K562 (cell line): ENCODE measurements around the gene MYOM3. TPM values are rescaled to one million over a fixed set of nuclear protein-coding genes. Genes with fewer than 3 reads are reported as not detected.

Source experiments
- BMI1 ChIP-seq: fragments of 150-350 bp; IDR thresholded peaks from 2 replicates; pipeline ENCODE4 v1.6.1; 2014; ENCODE audit warnings: low read length
- CREB1 ChIP-seq, 2 experiments: sonication (generic) in 1 of 2; formaldehyde crosslinking in 1 of 2; IDR thresholded peaks; 2 replicates each; pipeline versions ENCODE4 v1.6.1 to v1.8.0; 2012 to 2022; ENCODE audit warnings: inconsistent platforms in 1 of 2, mild to moderate bottlenecking in 1 of 2, missing genetic modification reagents in 1 of 2, moderate library complexity in 1 of 2
- CXXC5 ChIP-seq: fragments of 250-450 bp; sonication (Bioruptor Pico); IDR thresholded peaks from 2 replicates; pipeline ENCODE4 v1.8.0; 2022; ENCODE audit warnings: inconsistent platforms, mild to moderate bottlenecking, moderate library complexity
- EZH2 ChIP-seq: IDR thresholded peaks from 2 replicates; pipeline ENCODE4 v1.6.1; 2012; ENCODE audit warnings: low read depth, mild to moderate bottlenecking, inconsistent platforms, low read length, borderline replicate concordance
- FOXA1 ChIP-seq: fragments of 450-650 bp; IDR thresholded peaks from 2 replicates; pipeline ENCODE4 v1.6.1; 2016; ENCODE audit warnings: mild to moderate bottlenecking, borderline replicate concordance
- GABPB1 ChIP-seq: sonication (generic); formaldehyde crosslinking; IDR thresholded peaks from 2 replicates; pipeline ENCODE4 v1.8.0; 2022; ENCODE audit warnings: mild to moderate bottlenecking, missing genetic modification reagents
- KAT2B ChIP-seq: IDR thresholded peaks from one replicate; pipeline ENCODE4 v1.6.1; 2012; ENCODE audit warnings: low read depth, mild to moderate bottlenecking, control low read depth, inconsistent platforms, low read length, moderate library complexity
- KDM5B ChIP-seq: fragments of 200-600 bp; sonication (generic); IDR thresholded peaks from 2 replicates; pipeline ENCODE4 v1.6.1; 2012; ENCODE audit warnings: low read depth, mild to moderate bottlenecking, moderate library complexity, low read length, control low read depth, inconsistent platforms; ENCODE audit not compliant: insufficient replicate concordance
- MIER1 ChIP-seq: fragments of 450-650 bp; IDR thresholded peaks from 2 replicates; pipeline ENCODE4 v1.6.1; 2016; ENCODE audit warnings: antibody characterized with exemption, mild to moderate bottlenecking, low read depth
- POU5F1 ChIP-seq: fragments of 150-350 bp; IDR thresholded peaks from 2 replicates; pipeline ENCODE4 v1.6.1; 2014; ENCODE audit warnings: borderline replicate concordance, low read length, low read depth, mild to moderate bottlenecking; ENCODE audit not compliant: partially characterized antibody
- RCOR1 ChIP-seq, 2 experiments: IDR thresholded peaks; 2 replicates each; pipeline ENCODE4 v1.6.1; 2012; ENCODE audit warnings: low read depth in 2 of 2, low read length in 2 of 2, borderline replicate concordance in 1 of 2, improper control_type of control experiment in 1 of 2
- RUNX1 ChIP-seq: sonication (generic); IDR thresholded peaks from 2 replicates; pipeline ENCODE4 v1.6.1; 2016; ENCODE audit warnings: antibody characterized with exemption, low read depth
- SMAD4 ChIP-seq: fragments of 250-450 bp; sonication (Bioruptor Pico); conservative IDR thresholded peaks from 2 replicates; pipeline ENCODE4 v1.8.0; 2021; ENCODE audit warnings: inconsistent platforms, mild to moderate bottlenecking, moderate library complexity
- SMARCB1 ChIP-seq: IDR thresholded peaks from 2 replicates; pipeline ENCODE4 v1.6.1; 2011; ENCODE audit warnings: improper control_type of control experiment, low read depth; ENCODE audit not compliant: insufficient read length
- SREBF2 ChIP-seq: sonication (generic); formaldehyde crosslinking; IDR thresholded peaks from 2 replicates; pipeline ENCODE4 v1.4.0; 2020; ENCODE audit warnings: mild to moderate bottlenecking, missing genetic modification reagents
- TEAD1 ChIP-seq, 2 experiments: fragments of 450-650 bp in 1 of 2; sonication (generic) in 1 of 2; formaldehyde crosslinking; IDR thresholded peaks; 2 replicates each; pipeline versions ENCODE4 v1.4.0 to v1.8.0; 2020 to 2022; ENCODE audit warnings: mild to moderate bottlenecking in 2 of 2, missing genetic modification reagents in 1 of 2
- ZFP30 ChIP-seq: fragments of 250-450 bp; sonication (Bioruptor Pico); IDR thresholded peaks from 2 replicates; pipeline ENCODE4 v1.8.0; 2022; ENCODE audit warnings: moderate library complexity, mild to moderate bottlenecking, inconsistent platforms, borderline replicate concordance
- ZFX ChIP-seq: sonication (generic); formaldehyde crosslinking; IDR thresholded peaks from 2 replicates; pipeline ENCODE4 v1.8.0; 2022; ENCODE audit warnings: mild to moderate bottlenecking, missing genetic modification reagents, moderate library complexity
- ZNF133 ChIP-seq: fragments of 250-450 bp; sonication (Bioruptor Pico); IDR thresholded peaks from 2 replicates; pipeline ENCODE4 v1.4.0; 2020; ENCODE audit warnings: mild to moderate bottlenecking
- ZNF311 ChIP-seq: fragments of 250-450 bp; sonication (Bioruptor Pico); IDR thresholded peaks from 2 replicates; pipeline ENCODE4 v1.4.0; 2020; ENCODE audit warnings: mild to moderate bottlenecking, moderate library complexity
- ZNF764 ChIP-seq: fragments of 250-450 bp; sonication (Bioruptor Pico); IDR thresholded peaks from 2 replicates; pipeline ENCODE4 v1.4.0; 2020; ENCODE audit warnings: low read depth, mild to moderate bottlenecking, moderate library complexity
- ZNF778 ChIP-seq: fragments of 450-650 bp; formaldehyde crosslinking; IDR thresholded peaks from 2 replicates; pipeline ENCODE4 v1.4.0; 2020; ENCODE audit warnings: mild to moderate bottlenecking, moderate library complexity
- polyA plus RNA-seq, 8 experiments: library from polyadenylated mRNA; depleted of rRNA in 4 of 8; stranded (reverse) in 5 of 8; unstranded in 3 of 8; fragments of >200 nt; fragmentation: Nextera tagmentation in 2 of 8; fragmentation: Illumina TruSeq in 1 of 8; extraction: Ambion mirVana in 2 of 8; extraction: Trizol in 1 of 8; gene quantifications; 2 replicates each; pipeline versions ENCODE4 v1.2.1 to v1.2.3, GENCODE V29; 2011 to 2014; ENCODE audit warnings: inconsistent platforms in 1 of 8, missing spikeins in 1 of 8
- total RNA-seq, 7 experiments: library from RNA; depleted of rRNA in 6 of 7; stranded (reverse); fragments of >200 nt in 6 of 7; fragmentation: Illumina TruSeq in 2 of 7; extraction: Trizol in 2 of 7; gene quantifications; 2 replicates each; pipeline versions ENCODE4 v1.2.1 to v1.2.3, GENCODE V29; 2011 to 2021; ENCODE audit warnings: low replicate concordance in 1 of 7
- TF ChIP-seq, protein P1 (sequence below): fragments of 250-450 bp; sonication (Bioruptor Pico); IDR thresholded peaks from 2 replicates; pipeline ENCODE4 v1.4.0; 2020
- TF ChIP-seq, protein P2 (sequence below): fragments of 450-650 bp; IDR thresholded peaks from 2 replicates; pipeline ENCODE4 v1.6.1; 2018; ENCODE audit warnings: mild to moderate bottlenecking, low read depth; ENCODE audit not compliant: partially characterized antibody
- TF ChIP-seq, protein P3 (sequence below): sonication (generic); IDR thresholded peaks from 2 replicates; pipeline ENCODE4 v1.6.1; 2016

MYOM3 gene
- total and polyA plus RNA-seq, 9 of the 15 experiments (the other 6 are each of a cell fraction or from before 2014, with no cell fraction given), result 0.01 TPM; not detected in 8

DNA sequence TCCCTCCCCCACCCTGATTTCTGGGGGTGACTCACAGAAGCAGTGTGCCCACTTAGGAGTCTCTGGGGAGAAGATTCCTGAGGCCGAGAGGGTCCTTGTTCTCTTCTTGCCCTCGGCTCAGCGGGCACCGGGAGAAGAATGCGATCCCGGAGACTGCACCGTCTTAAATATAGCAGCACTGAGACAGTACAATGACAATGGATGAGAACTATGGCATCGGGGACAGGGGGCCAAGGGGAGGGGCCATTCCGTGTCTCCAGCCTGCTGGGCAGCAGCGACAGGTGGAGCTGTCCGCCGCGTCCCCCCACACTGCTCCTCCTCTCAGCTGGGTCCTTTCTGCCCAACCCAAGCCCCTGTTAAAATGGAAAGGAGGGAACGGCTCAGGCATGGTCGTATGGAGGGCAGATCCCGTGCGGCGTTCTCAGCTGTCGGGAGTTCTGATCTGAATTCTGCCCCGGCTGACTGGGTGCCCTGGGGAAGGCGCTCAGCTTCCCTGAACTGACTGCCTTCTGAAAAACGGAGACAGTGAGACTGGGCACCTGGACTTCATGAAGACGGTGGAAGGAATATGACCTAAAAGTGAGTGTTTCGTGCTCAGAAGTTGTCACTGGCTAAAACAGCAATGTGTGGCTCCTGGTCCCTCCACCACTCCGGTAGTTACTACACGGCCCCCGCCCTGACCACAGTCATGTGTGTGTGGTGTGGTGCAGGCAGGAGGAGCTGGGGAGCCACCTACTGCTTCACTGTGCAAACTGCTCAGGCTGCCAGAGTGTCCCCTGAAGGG, at the start of gene MYOM3 (continued):
- TF ChIP-seq ZNF311 (CRISPR knock-in tag) (no peak), TEAD1 (CRISPR knock-in tag; IDR thresholded peaks at IDR 0.05) (peak in 1 of 2 experiments; percentile 48; a peak in 1 of 4 replicates), ZNF778 (CRISPR knock-in tag) (no peak), KAT2B (no peak), FOXA1 (no peak), ZFP30 (CRISPR knock-in tag) (no peak), ZFX (CRISPR knock-in tag) (no peak), SMARCB1 (no peak), ZNF133 (no peak), CREB1 (IDR thresholded peaks at IDR 0.05) (no peak), CREB1 (CRISPR knock-in tag; IDR thresholded peaks at IDR 0.05) (0 out of 2 replicates have a peak, but pooled peaks have one; percentile 39), BMI1 (peak; percentile 41; the same call in 1 of the 2 replicates), SREBF2 (CRISPR knock-in tag) (no peak), EZH2 (0 out of 2 replicates have a peak, but pooled peaks have one; percentile 36), RUNX1 (0 out of 2 replicates have a peak, but pooled peaks have one; percentile 63), RCOR1 (IDR thresholded peaks at IDR 0.05; ENCODE audit: borderline replicate concordance in 1 of 2, low read depth in 2 of 2, low read length in 2 of 2) (0 out of 4 replicates have a peak, but pooled peaks of 1 of the 2 experiments have one; percentile 17), KDM5B (no peak), POU5F1 (no peak), CXXC5 (CRISPR knock-in tag) (0 out of 2 replicates have a peak, but pooled peaks have one; percentile 18), SMAD4 (0 out of 2 replicates have a peak, but pooled peaks have one; percentile 35), MIER1 (no peak), GABPB1 (0 out of 2 replicates have a peak, but pooled peaks have one; percentile 30), ZNF764 (CRISPR knock-in tag) (no peak)
- TF ChIP-seq, protein P1, sequence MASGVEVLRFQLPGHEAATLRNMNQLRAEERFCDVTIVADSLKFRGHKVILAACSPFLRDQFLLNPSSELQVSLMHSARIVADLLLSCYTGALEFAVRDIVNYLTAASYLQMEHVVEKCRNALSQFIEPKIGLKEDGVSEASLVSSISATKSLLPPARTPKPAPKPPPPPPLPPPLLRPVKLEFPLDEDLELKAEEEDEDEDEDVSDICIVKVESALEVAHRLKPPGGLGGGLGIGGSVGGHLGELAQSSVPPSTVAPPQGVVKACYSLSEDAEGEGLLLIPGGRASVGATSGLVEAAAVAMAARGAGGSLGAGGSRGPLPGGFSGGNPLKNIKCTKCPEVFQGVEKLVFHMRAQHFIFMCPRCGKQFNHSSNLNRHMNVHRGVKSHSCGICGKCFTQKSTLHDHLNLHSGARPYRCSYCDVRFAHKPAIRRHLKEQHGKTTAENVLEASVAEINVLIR (CRISPR knock-in tag), result no peak
- TF ChIP-seq, protein P2, sequence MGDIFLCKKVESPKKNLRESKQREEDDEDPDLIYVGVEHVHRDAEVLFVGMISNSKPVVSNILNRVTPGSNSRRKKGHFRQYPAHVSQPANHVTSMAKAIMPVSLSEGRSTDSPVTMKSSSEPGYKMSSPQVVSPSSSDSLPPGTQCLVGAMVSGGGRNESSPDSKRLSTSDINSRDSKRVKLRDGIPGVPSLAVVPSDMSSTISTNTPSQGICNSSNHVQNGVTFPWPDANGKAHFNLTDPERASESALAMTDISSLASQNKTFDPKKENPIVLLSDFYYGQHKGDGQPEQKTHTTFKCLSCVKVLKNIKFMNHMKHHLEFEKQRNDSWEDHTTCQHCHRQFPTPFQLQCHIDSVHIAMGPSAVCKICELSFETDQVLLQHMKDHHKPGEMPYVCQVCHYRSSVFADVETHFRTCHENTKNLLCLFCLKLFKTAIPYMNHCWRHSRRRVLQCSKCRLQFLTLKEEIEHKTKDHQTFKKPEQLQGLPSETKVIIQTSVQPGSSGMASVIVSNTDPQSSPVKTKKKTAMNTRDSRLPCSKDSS, result no peak
- TF ChIP-seq, protein P3, sequence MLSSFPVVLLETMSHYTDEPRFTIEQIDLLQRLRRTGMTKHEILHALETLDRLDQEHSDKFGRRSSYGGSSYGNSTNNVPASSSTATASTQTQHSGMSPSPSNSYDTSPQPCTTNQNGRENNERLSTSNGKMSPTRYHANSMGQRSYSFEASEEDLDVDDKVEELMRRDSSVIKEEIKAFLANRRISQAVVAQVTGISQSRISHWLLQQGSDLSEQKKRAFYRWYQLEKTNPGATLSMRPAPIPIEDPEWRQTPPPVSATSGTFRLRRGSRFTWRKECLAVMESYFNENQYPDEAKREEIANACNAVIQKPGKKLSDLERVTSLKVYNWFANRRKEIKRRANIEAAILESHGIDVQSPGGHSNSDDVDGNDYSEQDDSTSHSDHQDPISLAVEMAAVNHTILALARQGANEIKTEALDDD, result peak; percentile 48; the same call in 1 of the 2 replicates
